Mesothelial cell of epicardium (in vitro differentiated cells): ENCODE results near the gene SYNGR1. TPM values are rescaled to one million over a fixed set of nuclear protein-coding genes. Genes with fewer than 3 reads are reported as not detected.
"Not testable (repeated sequence)": the region's sequence is repeated elsewhere in the genome, so short reads cannot be mapped to it uniquely, and the experiment has no call there.

Source experiments
- DNase-seq, 2 experiments: peaks; one replicate each; pipeline ENCODE4 v3.0.0; 2021; ENCODE audit warnings: low spot score in 2 of 2; ENCODE audit not compliant: unreplicated experiment in 2 of 2
- H3K27ac Mint-ChIP-seq: 2 replicates; pipeline ENCODE4 v1.8.0; 2021; ENCODE audit warnings: mixed read lengths
- H3K27me3 Mint-ChIP-seq: 2 replicates; pipeline ENCODE4 v1.8.0; 2021; ENCODE audit warnings: low read depth, mixed read lengths
- H3K36me3 Mint-ChIP-seq: 2 replicates; pipeline ENCODE4 v1.8.0; 2021; ENCODE audit warnings: mixed read lengths
- H3K4me1 Mint-ChIP-seq: 2 replicates; pipeline ENCODE4 v1.8.0; 2021; ENCODE audit warnings: mixed read lengths
- H3K4me3 Mint-ChIP-seq: 2 replicates; pipeline ENCODE4 v1.8.0; 2021; ENCODE audit warnings: mild to moderate bottlenecking, moderate library complexity, mixed read lengths
- H3K9me3 Mint-ChIP-seq: 2 replicates; pipeline ENCODE4 v1.8.0; 2021; ENCODE audit warnings: mixed read lengths
- CTCF ChIP-seq: fragments of 200-600 bp; sonication (generic); IDR thresholded peaks from one replicate; pipeline ENCODE4 v1.5.0; 2021; ENCODE audit warnings: antibody characterized with exemption; ENCODE audit not compliant: unreplicated experiment
- total RNA-seq: library from RNA; stranded (reverse); gene quantifications from 3 replicates; pipeline ENCODE4 v1.2.1, GENCODE V29; 2021

Gene SYNGR1
- total RNA-seq, 1 donor from 2014 or later: 38.9 TPM

- Mint-ChIP-seq H3K36me3 (peaks cover 3% of the 10 kb centered on the region), H3K4me3 (no peak overlapping the region), H3K4me1 (peaks cover 6% of the 10 kb centered on the region), H3K27ac (no peak overlapping the region), H3K27me3 (no peaks in the 10 kb centered on the region), H3K9me3 (no peaks in the 10 kb centered on the region)
- no peak for TF ChIP-seq CTCF
- no peak for DNase-seq
These were observed 60.5 kb downstream of the SYNGR1 start for GRCh38 chr22:39410264-39410663.

- H3K4me1 Mint-ChIP-seq, DNase-seq, H3K36me3 Mint-ChIP-seq, H3K27me3 Mint-ChIP-seq, H3K27ac Mint-ChIP-seq, H3K4me3 Mint-ChIP-seq, H3K9me3 Mint-ChIP-seq: not testable (repeated sequence)
These were observed 62.1 kb downstream of the SYNGR1 start for GRCh38 chr22:39411828-39412365.

GRCh38 chr22:39413204-39413603 lies 63.4 kb downstream of the SYNGR1 start:
- H3K4me1 Mint-ChIP-seq, H3K27me3 Mint-ChIP-seq, DNase-seq, H3K9me3 Mint-ChIP-seq, H3K27ac Mint-ChIP-seq, H3K36me3 Mint-ChIP-seq, H3K4me3 Mint-ChIP-seq: not testable (repeated sequence)

- H3K4me1 Mint-ChIP-seq: no peaks in the 10 kb centered on the region
- DNase-seq: no peak
These were observed 64.6 kb downstream of the SYNGR1 start for GRCh38 chr22:39414377-39414776.

GRCh38 chr22:39414886-39415285 lies 65.1 kb downstream of the SYNGR1 start:
- Mint-ChIP-seq H3K36me3 (peaks cover 15% of the 10 kb centered on the region), H3K4me3 (no peak overlapping the region), H3K9me3 (no peaks in the 10 kb centered on the region), H3K27ac (no peak overlapping the region), H3K27me3 (no peaks in the 10 kb centered on the region), H3K4me1 (no peaks in the 10 kb centered on the region)
- DNase-seq: no peak
- TF ChIP-seq CTCF: no peak

More at GRCh38 chr22:39414377-39414776, 64.6 kb downstream of the SYNGR1 start:
- Mint-ChIP-seq H3K36me3 (peaks cover 13% of the 10 kb centered on the region), H3K4me3 (no peak overlapping the region), H3K27ac (no peak overlapping the region), H3K9me3 (no peaks in the 10 kb centered on the region), H3K27me3 (no peaks in the 10 kb centered on the region)
- TF ChIP-seq CTCF: no peak

- peaks cover 15% of the 10 kb centered on the region for H3K36me3 Mint-ChIP-seq
- no peaks in the 10 kb centered on the region for H3K4me1 Mint-ChIP-seq
These were observed 65.7 kb downstream of the SYNGR1 start for GRCh38 chr22:39415506-39415905.

More at GRCh38 chr22:39415506-39415905, 65.7 kb downstream of the SYNGR1 start:
- Mint-ChIP-seq H3K27ac (no peak overlapping the region), H3K27me3 (no peaks in the 10 kb centered on the region), H3K4me3 (no peak overlapping the region), H3K9me3 (no peaks in the 10 kb centered on the region)
- no peak for DNase-seq
- no peak for TF ChIP-seq CTCF
